Activated CD8-positive, alpha-beta memory T cell treated with anti-CD3 and anti-CD28 coated beads, Interleukin-2, amount 50 U/mL, for 24 hours (primary cell): ENCODE results near the gene ZBTB7C.

Source experiments
- DNase-seq: peaks from one replicate; pipeline ENCODE4 v3.0.0-alpha.2; 2020; ENCODE audit errors: extremely low read depth

The ZBTB7C gene

GRCh38 chr18:48216639-48217257 lies 192.4 kb downstream of the ZBTB7C start:
- no peak for DNase-seq

DNA sequence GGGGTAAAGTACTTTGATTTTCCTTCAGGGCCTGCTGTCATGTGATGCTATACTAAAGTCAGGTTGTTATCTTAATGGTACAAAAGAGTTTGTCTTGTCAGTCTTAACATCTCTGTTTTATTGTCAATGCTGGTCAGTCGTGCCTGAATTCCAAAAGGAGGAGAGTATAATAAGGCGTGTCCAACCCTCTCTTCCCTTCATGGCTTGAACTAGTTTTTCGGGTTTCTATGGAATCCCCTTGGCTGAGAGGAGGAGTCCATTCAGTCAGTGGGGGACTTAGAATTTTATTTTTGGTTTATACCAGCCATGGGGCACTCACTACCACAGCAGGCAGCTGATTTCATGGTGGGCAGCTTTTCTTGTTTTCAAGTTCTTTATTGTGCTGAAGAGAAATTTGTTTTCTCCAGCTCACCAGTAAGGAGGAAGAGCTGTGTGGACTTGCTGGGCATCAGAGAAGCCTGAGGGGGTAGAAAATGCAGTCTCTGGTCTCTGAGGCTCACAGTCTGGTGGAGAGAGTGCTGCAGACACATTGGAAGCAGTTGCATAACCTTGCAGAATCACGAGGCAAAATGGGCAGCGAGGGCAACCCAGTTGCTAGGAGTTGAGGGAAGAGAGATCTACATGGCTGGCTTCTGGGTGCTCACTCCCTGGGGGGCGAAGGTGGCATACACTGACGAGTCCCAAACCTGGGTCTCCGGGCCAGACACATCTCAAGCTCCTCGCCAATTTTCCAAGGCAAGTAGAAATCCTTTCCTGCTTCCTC lies 193.1 kb downstream of the ZBTB7C start:
- DNase-seq = no peak

DNA sequence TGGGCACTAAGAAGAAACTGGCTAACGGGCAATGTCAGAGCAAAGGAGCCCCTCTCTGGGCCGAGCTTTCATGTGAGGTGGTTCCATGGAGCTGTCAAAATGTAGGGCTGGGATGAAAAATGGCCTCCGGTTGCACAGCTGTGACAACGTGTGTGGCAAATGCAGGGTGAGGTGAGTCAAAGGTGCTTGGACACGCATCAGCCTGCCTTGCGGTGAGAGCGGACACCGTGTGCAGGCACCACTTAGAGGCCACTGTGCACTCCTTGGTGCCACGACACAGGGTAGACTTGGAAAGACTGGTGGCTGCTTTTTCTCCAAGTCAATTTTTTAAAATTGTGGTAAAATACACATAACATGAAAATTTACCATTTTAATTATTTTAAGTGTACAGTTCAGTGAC lies 195.4 kb downstream of the ZBTB7C start:
- no peak for DNase-seq

GRCh38 chr18:48208432-48209140 lies 200.6 kb downstream of the ZBTB7C start:
- no peak for DNase-seq

- DNase-seq = no peak
Measured at GRCh38 chr18:48207733-48208132, 201.4 kb downstream of the ZBTB7C start.

DNA sequence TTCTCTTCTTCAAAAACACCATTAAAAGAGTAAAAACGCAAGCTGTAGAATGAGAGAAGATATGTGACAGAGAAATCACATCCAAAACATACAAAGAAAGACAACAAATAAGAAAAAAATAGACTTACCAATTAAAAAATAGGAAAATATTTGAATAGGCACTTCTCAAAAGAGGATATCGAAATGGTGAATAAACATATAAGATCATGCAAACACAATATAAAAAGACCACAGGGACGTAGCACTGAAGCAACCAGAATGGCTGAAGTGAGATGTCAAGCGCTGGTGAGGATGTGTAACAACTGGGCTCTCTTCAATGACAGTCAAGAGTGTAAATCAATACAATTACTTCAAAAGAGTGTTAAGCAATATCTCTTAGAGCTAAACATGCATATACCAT lies 202.3 kb downstream of the ZBTB7C start:
- no peak for DNase-seq

DNA sequence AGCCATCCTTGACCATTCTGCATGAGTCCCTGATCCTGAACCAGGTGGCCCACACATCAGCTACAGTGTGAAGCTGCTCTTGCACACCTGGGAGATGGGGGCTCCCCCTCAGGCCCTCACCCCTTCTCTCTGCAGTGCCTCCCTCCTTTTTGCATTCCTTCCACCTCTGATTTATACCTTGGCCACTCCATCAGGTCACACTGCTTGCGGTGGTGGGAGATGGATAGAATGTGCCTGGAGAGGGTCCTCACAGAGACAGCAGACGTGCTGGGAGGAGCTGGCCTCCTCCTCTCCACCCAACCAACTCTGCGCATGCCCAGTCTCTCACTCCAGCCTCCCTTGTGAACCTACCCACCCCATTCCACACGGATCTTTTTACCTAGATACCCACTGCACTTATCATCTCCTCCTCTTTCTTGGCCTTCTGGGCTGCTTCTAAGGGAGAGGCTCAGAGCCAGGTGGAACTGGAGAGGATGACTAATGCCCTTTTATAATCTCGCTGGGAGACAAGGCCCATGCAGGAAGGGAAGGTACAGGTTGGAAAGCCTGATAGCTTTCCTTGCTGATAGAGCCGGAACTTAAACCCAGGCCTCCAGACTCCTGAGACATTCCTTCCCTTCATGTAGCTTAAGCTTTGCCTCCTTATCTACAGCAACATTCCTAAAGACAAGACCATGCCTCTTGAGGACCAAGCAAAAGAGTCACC lies 205.1 kb downstream of the ZBTB7C start:
- no peak for DNase-seq

GRCh38 chr18:48203288-48203945 lies 205.8 kb downstream of the ZBTB7C start:
- DNase-seq = no peak

- no peak for DNase-seq
Measured at GRCh38 chr18:48202350-48203260, 206.6 kb downstream of the ZBTB7C start.

- no peak for DNase-seq
Measured at GRCh38 chr18:48202006-48202348, 207.2 kb downstream of the ZBTB7C start.

DNA sequence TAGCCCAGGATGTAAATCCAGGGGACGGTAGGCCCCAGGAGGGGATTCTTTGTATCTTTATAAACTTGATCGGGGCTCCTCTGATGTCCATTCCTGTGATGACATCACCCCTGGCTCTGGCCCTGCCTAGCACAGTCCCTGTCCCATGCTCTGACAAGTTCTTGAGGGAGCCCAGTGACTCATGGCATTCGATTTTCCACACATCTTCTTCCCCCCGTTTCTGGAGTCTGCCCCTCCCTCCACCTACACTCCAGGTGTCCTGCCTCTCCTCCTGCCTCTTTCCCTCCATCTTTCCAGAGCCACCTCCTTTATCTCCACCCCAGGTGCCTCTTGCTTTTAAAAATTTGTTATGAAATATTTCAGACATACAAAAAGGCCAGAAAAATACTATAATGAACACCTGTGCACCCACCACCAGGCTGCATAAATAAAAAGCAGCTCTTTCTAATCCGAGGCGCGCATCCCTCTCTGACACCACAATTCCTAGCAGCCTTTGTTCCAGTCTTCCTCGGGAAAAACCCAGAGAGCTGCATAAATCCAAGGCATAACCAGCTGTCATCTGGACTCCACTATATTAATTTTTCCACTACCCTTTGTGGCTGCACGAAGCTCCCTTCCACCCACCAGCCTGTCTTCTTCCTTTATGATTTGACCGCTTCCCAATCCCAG lies 207.7 kb downstream of the ZBTB7C start:
- DNase-seq = no peak

GRCh38 chr18:48200631-48201336 lies 208.4 kb downstream of the ZBTB7C start:
- no peak for DNase-seq

DNA sequence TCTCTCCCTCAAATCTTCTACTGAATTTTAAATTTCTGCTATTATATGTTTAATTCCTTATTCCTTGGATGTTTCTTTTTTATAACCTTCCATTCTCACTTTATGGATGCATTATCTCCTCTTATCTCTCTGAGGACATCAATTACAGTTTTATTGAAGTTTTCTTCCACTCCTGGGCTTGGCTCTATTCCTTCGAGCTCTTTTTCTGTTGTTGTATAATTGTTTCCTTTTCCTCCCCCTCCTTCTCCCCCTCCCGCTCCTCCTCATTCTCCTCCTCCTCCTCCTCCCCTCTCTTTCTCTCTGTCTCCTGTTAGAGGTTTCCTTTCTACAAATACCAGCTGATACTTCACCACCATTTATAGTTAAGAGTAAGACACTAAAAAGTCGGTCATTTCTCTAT lies 209.8 kb downstream of the ZBTB7C start:
- no peak for DNase-seq

DNA sequence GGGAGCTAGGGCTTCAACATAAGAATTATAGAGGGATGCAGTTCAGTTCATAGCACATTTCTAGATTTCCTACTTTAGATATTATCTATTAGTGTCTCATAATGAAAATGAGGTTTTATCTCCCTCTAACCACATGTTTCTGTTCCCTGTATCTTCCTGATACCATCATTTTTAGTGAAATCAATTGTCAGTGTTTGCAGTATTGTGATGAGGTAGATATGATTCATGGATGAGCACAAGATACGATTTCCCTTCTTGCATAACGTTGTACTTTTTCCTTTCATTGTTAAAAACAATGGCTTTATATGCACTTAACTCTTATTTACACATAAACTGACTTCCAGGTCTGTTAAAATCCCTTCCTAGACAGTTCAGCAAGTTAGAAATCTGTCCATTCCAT lies 211.4 kb downstream of the ZBTB7C start:
- no peak for DNase-seq

GRCh38 chr18:48195787-48196186 lies 213.4 kb downstream of the ZBTB7C start:
- no peak for DNase-seq

DNA sequence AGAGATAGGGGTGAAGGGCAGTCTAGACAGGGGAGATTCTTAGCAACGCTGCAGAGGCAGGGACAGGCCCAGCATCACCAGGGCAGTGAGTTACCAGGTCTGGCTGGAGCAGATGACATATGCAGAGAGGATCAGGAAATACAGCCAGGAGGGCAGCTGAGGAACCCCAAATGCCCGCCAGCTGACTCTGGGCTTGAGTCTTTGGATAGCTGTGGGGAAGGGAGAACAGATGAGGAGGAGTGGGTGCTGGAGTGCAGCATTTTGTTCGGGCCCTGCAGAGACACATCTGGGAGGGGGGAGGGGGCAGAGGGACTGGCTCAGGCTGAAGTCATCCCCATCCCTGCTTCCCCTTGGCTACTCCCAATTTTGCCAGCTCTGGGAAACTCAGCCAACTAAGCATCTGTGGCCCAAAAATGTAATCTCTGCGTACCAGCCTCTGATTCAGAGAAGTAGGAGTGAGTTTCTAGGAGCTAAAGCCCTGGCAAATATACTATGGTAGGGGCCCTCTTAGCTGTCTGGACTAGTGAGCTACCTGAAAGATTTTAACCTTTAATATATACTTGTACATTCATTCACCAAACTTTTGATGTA lies 214.5 kb downstream of the ZBTB7C start:
- no peak for DNase-seq

GRCh38 chr18:48193521-48194492 lies 215.4 kb downstream of the ZBTB7C start:
- no peak for DNase-seq

- DNase-seq = no peak
Measured at GRCh38 chr18:48192542-48192941, 216.6 kb downstream of the ZBTB7C start.
